NCI-H1436 treated with DMSO at 0.1 percent for 48 hours (cell line): Measurements from ENCODE around the gene ZBTB7B.
"Not testable (repeated sequence)": the region's sequence is repeated elsewhere in the genome, so short reads cannot be mapped to it uniquely, and the experiment has no call there.

Experiments
- DNase-seq: peaks from one replicate; lab custom pipeline; 2025; lab: John Stamatoyannopoulos, UW

ZBTB7B gene

DNA sequence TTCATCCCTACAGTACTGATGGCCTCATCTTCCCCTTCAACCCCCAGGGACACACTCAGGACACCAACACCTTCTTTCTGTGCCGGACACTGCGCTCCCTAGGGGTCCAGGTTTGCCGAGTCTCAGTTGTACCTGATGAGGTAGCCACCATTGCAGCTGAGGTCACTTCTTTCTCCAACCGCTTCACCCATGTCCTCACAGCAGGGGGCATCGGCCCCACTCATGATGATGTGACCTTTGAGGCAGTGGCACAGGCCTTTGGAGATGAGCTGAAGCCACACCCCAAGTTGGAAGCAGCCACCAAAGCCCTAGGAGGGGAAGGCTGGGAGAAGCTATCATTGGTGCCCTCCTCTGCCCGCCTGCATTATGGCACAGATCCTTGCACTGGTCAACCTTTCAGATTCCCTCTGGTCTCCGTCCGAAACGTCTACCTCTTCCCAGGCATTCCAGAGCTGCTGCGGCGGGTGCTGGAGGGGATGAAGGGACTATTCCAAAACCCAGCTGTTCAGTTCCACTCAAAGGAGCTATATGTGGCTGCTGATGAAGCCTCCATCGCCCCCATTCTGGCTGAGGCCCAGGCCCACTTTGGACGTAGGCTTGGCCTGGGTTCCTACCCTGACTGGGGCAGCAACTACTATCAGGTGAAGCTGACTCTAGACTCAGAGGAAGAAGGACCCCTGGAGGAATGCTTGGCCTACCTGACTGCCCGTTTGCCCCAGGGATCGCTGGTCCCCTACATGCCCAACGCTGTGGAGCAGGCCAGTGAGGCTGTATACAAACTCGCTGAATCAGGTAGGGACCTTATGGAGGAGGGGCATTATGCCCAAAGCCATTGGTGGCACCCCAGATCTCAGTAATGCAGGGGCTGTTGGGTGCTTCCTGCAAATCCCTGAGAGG is 14.3 kb upstream of the ZBTB7B start:
- DNase-seq, result no peak

DNA sequence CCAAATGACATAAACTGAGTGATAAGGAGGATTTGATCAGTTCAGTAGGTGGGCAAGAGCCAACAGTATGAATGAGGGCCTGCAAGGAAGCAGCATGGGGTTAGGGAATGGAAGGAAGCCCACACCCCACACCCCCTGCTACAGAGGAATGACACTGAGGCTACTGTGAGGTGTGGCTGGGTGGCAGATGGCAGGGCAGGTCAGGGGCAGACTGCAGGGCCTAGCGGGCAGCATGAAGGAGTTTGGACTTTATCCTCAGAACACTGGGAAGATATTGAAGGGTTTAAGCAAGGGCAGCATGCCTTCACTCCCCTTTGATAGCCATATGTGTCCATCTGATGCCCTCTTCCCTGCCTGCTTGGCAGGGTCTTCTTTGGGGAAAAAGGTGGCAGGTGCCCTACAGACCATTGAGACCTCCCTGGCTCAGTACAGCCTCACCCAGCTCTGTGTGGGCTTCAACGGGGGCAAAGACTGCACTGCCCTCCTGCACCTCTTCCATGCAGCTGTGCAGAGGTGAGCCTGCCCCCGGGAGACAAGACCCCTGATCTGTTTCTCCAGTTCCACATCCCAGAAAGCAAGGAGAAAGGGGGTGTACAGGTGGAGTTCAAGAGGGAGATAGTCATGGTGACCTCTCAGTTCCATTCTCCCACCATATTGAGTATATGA is 13.3 kb upstream of the ZBTB7B start:
- DNase-seq, result no peak

DNA sequence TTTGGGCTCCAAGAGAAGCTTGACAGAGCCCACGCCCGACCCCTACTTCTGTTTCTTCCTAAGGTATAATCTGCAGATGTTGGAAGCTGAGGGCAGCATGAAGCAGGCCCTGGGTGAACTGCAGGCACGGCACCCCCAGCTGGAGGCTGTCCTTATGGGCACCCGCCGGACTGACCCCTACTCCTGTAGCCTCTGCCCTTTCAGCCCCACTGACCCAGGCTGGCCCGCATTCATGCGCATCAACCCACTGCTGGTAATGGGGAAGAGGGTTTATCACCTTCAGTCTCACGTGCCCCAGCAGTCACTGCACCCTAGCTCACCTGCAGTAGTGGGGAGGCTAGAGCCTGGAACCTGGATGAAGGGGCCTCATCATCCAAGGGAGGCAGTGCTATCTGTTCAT is 12.3 kb upstream of the ZBTB7B start:
- no peak for DNase-seq

DNA sequence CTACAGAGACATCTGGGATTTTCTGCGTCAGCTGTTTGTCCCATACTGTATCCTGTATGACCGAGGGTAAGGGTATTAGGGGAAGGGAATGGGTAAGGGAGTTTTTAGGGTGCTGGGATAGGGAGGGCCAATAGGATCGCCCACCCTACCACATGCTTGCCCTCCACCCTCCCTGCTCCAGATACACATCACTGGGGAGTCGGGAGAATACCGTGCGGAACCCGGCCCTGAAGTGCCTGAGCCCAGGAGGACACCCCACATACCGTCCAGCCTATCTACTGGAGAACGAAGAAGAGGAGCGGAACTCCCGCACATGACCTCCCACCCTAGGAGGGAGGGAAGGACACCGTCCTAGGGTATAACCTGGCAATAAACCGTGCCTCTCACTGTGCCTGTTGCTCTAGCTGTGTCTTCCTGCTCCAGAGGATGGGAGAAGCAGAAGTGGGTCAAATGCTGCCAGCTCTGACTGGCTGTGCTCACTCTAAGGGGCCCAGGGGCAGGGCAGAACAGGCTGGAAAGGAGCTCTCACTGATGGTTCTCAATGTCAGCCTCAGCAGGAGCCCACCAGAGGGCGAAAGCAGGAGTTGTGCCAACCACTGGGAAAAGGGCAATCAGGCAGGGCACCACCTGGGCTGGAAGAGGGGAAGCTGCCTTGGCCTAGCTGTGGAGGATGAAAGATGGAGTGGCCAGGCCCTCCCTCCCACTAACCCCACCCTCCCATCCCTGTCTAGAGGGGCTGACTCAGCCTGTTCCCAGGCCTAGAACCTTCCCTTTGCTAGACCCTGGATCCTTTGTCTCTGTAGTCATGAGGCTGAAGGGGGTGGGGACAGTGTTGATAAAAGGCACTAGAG is 9.7 kb upstream of the ZBTB7B start:
- DNase-seq, result no peak

DNA sequence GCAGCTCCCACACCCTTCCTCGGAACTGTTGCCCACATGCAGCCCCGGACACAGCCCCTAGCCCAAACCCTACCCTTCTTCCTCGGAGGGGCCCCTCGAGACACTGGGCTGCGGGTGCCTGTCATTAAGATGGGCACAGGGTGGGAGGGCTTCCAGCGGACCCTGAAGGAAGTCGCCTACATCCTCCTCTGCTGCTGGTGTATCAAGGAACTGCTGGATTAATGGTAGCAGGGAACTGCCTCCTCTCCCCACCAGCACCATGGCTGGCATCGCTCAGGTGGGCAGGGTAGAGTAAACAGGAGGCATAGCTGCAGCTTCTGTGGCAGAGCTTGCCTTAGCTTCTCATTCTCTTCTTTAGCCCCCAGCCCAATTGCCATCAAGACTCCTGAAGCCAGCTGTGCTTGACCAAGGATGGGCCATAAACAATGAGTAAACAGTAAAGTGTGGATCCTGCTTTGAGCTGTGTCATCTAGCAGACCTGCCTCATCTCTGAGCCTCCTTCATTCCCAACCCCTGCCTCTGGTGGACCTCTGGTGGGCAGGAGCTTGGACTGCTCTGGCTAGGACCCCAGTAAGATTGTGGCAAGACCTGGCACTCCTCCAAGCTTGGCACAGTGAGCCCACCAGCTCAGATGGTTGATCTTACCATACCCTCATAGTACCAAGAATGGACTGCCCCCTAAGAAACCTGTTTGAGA is 8.9 kb upstream of the ZBTB7B start, which contains the start of gene LENEP:
LENEP (plus strand) TSS at position 15 of the 697 bp plus-strand sequence; CDS start at position 37, 22 bp downstream.
- no peak for DNase-seq

DNA sequence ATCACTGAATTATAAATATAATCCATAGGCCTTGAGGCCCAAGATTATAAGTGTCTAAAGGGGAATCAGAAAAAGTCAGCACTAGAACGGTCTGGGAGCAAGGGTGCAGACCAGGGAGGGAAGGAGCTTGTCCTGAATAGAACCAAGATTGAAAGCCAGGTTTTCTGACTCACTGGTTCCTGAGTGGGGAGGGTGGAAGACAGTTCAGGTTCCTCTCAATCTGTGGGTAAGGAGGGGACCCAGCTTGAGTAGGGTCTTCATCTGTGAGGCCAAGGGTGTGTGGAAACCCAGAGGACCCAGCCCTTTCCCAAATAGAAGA is 8.4 kb upstream of the ZBTB7B start:
- DNase-seq, result no peak

DNA sequence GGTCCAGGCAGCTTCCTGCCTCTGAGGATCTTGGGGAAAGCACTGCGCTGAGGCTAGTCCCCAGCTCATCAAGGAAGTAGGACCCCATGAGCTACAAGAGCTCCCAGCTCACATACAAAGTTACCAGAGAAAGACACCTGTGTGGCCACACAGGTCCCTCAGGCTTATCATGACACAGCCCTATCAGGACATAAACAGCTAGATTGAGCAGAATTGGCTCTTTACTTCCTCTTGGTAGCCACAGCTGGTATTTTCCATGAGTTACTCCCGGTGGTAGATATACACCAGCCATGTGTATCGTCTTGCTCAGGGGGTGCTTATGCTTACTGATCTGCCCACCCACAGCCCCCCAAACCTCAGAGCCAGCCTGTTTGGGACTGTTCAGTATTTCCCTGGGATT is 8.0 kb upstream of the ZBTB7B start:
- DNase-seq, result no peak

DNA sequence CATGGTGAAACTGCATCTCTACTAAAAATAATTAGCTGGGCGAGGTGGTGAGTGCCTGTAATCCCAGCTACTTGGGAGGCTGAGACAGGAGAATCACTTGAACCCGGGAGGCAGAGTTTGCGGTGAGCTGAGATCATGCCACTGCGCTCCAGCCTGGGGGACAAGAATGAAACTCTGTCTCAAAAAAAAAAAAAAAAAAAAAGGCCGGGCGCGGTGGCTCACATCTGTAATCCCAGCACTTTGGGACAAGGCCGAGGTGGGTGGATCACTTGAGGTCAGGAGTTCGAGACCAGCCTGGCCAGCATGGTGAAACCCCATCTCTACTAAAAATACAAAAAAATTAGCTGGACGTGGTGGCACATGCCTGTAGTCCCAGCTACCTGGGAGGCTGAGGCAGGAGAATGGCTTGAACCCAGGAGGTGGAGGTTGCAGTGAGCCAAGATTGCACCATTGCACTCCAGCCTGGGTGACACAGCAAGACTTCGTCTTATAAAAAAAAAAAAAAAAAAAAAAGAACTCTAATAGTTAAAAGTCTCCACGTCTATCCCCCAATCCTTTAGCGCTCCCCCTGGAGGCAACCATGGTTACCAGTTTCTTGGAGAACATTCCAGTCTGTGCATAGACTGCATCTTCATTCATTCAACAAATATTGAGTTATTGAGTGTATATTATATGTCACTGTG is 7.2 kb upstream of the ZBTB7B start:
- not testable (repeated sequence) for DNase-seq

DNA sequence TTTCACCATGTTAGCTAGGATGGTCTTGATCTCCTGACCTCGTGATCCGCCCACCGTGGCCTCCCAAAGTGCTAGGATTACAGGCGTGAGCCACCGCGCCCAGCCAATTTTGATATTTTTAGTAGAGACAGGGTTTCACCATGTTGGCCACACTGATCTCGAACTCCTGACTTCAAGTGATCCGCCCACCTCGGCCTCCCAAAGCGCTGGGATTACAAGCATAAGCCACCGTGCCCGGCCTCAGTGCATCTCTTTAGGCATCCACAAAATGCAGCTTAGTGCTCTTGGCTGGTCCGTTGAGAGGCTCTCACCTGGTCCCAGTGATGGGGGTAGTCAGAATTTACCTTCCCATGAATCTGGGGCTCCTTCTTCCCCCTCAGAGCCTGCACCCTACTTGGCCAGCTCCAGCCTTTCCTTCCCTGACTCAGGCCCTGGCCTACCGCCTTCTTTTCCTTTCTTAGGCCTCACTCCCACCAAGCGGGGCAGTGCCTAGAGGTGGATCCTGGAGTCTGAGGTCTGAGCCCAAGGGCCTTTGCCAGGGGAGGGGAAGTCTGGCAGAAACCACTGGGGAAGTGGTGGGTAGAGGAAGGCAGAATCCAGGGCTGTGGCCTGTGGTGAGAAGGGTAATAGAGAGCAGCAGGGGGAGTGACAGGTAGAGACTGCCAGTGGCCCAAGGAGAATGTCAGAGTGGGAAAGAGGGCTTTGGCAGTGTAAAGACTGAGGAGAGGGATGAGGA is 5.5 kb upstream of the ZBTB7B start:
- no peak for DNase-seq

DNA sequence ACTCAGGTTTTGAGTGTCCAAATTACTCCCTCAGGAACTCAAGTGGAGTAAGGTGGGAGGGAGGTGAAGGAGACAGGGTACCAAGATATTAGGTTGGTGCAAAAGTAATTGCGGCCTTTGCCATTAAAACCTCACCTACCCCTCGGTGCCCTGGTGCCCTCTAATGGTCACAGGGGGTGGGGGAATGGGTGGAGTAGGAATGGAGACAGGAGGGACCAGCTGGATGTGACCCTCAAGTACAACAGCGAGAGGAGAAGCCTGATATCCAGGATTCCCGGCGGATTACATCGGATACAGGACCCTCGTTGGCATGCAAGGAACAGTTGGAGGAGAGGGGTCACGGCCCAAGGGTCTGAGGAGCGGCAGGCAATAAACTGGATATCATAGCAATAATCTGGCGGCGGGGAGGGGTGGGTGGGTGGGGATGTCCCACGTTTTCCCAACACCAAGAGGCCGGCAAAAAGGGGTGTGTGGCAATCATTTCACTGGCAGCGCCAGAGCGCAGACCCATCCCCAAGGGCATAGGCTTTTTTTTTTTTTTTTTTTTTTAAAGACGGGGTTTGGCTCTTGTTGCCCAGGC is 4.3 kb upstream of the ZBTB7B start:
- DNase-seq, result no peak

DNA sequence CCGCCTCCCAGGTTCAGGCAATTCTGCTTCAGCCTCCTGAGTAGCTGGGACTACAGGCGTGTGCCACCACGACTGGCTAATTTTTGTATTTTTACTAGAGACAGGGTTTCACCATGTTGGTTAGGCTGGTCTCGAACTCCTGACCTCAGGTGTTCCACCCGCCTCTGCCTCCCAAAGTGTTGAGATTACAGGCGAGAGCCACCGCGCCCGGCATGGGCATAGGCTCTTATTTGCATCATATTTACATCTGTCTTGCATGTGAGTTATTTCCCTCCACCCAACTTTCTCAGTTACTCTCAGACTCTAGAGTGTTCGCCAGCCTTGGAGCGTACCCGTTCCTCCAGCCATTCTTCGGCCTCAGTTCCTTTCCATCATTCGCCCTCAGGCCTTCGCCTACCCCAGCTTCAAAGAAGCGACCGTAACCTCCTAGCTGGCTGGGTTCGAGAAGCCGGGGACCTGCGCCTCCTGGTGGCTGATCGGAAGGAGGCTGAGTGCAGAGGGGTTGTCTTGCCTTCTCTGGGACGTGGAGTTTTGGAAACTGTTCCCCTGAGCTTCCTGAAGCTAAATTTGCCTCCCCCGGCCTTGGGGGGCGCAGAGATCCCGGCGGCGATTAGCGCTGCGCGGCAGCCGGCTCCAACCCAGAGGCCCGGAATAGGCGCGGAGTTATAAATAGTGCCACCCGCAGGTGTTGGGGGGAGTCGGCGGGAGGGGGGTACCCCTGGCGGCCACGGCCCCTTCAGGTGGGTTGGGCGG is 3.6 kb upstream of the ZBTB7B start:
- no peak for DNase-seq

DNA sequence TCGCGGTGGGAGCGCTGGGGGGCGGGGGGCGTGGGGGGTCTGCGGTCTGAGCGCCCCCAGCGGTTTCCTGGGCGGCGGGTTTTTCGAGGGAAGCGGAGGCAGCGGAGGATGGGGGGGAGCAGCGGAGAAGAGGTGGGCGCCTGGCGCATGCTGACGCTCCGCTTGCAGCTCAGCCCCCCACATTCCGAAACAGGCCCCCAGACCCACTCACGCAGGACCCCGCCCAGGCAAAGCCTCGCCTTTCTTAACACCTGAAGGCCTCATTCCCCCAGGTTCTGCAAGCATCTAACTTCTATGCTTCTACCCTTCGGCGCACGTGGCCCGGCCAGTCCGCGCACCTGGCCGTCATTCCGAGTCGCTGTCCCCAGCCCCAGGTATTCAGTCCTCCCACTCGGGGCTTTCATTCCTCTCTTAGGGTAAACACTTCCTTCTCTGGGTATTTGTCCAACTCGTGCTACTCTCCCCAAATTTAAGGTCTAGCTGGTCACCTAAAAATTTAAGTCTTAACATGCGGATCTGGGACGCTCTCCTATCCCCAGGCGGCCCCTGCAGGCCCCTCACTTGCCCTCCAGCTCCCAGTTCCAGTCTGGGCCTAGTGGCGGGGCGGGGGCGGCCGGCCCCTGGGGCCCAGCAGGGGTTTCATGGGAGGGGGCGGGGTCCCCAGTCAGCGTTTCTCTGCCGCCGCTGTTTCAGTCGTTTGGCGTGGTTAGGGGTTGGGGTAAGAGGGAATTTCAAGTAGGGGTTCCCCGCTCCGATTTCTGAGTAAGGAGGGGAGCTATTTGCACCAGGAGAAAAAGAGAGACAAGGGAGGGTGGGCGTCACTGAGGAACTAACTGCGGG is 2.8 kb upstream of the ZBTB7B start:
- no peak for DNase-seq

DNA sequence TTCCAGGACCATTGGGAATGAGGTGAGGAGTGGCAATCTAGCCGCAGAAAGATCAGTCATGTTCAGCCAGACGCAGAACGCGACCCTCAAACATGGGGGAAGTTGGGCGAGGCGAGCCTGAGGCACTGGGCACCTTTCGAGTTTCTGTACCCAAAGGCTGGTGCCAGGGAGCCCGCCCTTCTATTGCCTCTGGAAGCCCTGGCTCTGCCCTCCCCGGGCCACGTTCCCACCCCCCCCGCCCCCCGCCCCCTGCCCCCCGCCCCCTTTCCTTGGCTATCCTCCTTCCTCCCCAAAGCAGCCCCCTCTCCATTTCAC is 2.2 kb upstream of the ZBTB7B start:
- DNase-seq, result no peak

DNA sequence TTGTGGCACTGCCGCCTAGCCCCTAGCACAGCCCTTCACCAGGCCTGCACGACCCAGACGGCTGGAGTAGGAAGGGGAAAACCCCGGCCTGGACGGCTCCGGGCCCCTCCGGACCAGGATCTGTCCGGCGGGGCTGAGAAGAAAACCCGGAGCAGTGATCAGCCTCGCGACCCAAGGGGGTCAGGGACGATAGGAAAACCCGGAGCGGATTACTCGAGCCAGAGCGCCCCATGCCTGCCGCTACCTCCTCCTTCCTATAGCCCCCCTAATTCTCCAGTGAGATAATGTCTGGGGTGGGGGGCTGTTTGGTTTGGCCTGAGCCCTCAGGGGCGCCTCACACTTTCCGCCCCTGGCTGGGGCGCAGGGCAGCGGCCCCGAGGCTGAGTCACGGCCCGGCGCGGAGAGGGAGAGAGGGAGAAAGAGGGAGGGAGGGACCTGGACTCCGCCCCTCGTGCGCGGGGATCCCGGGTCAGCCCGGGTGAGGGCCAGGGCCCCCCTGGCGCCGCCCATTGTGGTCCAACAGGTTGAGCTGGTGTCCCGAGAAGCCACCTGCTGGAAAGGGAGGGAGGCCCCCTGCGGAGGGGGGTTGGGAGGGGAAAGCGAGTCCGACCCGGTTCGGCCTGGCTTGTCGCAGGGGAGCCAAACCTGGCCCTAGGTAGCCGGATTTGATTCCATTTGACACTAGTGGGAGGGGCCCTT is 1.7 kb upstream of the ZBTB7B start:
- peak; percentile 52 for DNase-seq

DNA sequence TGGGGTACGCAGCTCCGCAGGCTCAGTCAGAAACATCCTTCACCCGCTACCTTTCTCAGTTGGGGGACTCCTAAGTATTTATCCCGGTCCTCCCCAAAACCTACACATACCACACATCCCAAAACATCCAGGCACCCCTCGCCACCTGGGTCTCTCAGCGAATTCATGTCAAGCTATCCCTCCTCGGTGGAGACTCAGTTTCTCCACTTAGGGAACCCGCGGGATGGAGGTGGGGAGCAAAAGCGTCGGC is 1.3 kb upstream of the ZBTB7B start:
- DNase-seq, result no peak

DNA sequence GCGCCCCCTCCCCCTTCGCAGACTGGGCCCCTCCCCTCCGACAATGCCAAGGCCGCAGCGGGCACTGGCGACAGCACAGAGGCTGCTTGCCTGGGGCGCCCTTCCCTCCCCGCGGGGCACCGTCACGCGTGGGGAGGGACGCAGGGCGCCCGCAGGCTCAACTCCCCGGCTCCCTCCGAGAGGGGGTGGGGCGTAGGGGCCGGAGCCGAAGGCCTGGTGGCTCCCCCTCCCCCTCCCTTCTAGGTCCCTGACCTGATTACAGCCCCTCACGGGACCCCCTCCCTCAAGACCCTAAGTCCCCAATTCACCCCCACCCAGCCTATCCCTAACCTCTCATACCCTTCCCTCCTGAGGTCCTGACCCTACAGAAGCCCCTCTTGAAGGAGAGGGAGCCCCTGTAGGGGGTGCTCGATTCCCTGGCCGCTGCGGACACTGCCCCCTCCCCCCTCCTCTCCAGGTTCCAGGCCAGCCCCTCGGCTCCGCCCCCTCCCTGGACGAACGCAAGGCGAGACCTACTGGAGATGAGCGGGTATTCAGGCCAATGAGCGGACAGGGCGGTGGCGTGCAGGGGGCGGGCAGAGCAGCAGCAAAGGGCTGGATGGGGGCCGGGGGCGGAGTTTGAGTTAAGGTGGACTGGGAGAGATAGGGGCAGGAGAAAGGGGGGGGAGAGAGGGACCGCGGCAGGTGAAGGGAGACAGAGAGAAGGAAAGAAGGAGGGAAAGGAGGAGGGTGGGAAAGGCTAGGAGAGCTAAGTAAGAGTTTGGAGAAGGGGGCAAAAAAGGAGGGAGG is 733 bp upstream of the ZBTB7B start:
- DNase-seq, result peak; percentile 90

DNA sequence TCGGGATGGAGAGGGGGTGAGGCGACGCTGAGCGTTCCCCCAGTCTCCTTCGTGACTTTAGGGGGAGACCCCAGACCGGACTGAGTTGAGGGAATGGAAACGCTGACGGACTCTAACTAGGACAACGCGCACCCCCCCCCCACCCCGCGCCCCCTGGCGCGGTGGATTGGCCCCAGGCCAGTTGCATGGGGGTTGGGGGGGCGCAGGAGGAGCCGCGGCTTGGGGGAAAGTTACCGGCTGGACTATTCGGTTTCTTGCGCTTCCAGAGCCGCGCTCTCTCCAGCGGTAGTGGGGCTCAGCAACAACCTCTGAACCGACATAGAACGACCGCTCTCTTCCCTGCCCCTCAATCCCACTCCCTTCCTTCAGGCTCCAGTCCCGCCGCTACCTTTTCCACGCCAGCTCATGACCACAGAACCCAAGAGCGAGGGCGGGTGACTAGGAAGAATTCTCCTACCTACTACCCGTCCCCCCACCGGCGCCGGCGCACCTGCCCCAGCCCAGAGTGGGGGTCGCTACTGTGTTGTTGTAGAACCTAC is 694 bp downstream of the ZBTB7B start:
- no peak for DNase-seq
